HG03575 (cell line): Measurements from ENCODE around the gene ORAI2.
"Not testable (repeated sequence)": the region's sequence is repeated elsewhere in the genome, so short reads cannot be mapped to it uniquely, and the experiment has no call there.

Source experiments
- ATAC-seq: cut with Tn5 transposase; IDR thresholded peaks from one replicate; pipeline ENCODE4 v1.9.1; 2021; ENCODE audit not compliant: unreplicated experiment, insufficient number of reproducible peaks, low FRiP score; ENCODE audit errors: extremely low read depth

Gene ORAI2

GRCh38 chr7:102464577-102465280 lies 31.4 kb downstream of the ORAI2 start, which contains the start of the genes ALKBH4 and LRWD1:
Gene ALKBH4, minus strand, starts transcription at chr7:102464863. Its CDS starts 27 bp downstream, at chr7:102464836.
Gene LRWD1, plus strand, starts transcription at chr7:102464984. Its CDS starts 97 bp downstream, at chr7:102465081.
- ATAC-seq = no peak

GRCh38 chr7:102466097-102466496 lies 32.7 kb downstream of the ORAI2 start:
- no peak for ATAC-seq

- no peak for ATAC-seq
Observed at GRCh38 chr7:102467581-102468477, 34.5 kb downstream of the ORAI2 start.

- no peak for ATAC-seq
Observed at GRCh38 chr7:102468478-102469350, 35.3 kb downstream of the ORAI2 start.

DNA sequence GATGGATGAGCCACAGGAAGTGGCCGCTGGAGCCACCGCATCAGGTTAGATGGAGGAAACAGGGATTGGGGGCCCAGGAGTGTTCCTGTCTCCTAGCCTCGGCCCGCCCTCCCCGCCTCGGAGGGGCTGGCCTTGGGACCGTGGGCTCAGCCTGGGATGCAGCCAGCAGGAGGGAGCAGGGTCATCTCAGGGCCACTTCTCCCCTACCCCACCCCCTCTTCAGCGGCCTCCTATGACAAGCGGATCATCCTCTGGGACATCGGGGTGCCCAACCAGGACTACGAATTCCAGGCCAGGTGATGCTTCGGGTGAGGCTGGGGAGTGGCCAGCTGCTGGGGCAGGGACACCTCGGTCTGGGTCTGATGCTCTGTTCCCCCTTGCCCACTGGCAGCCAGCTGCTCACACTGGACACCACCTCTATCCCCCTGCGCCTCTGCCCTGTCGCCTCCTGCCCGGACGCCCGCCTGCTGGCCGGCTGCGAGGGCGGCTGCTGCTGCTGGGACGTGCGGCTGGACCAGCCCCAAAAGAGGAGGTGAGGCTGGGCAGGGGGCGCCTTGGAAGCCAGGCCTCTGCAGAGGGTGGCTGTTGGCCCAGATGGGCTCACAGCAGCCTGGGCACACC lies 36.1 kb downstream of the ORAI2 start:
- no peak for ATAC-seq

GRCh38 chr7:102469972-102470825 lies 36.8 kb downstream of the ORAI2 start:
- ATAC-seq = no peak

GRCh38 chr7:102471791-102472125 lies 38.4 kb downstream of the ORAI2 start:
- no peak for ATAC-seq

GRCh38 chr7:102472126-102473041 lies 39.0 kb downstream of the ORAI2 start:
- ATAC-seq = no peak

- no peak for ATAC-seq
Observed at GRCh38 chr7:102473271-102473991, 40.1 kb downstream of the ORAI2 start.

DNA sequence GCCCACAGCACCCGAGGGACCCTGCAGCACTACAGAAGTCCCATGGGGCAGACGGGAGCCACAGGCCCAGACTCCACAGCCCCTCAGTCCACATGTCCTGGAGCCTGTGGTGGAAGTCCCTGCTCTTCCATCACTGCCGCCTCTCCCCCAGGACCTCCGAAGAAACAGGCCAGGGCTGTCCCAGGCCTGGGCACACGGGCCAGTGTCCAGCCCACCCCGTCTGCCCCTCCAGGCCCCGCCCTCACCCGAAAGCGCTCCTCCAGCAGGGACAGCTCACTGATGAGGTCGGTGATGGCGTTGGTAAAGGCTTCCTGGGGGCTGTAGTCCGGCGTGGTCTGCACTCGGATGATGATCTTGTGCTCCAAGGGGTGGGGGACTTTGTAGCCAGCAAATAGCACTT lies 40.7 kb downstream of the ORAI2 start:
- ATAC-seq = not testable (repeated sequence)

- not testable (repeated sequence) for ATAC-seq
Observed at GRCh38 chr7:102474736-102475435, 41.5 kb downstream of the ORAI2 start.

DNA sequence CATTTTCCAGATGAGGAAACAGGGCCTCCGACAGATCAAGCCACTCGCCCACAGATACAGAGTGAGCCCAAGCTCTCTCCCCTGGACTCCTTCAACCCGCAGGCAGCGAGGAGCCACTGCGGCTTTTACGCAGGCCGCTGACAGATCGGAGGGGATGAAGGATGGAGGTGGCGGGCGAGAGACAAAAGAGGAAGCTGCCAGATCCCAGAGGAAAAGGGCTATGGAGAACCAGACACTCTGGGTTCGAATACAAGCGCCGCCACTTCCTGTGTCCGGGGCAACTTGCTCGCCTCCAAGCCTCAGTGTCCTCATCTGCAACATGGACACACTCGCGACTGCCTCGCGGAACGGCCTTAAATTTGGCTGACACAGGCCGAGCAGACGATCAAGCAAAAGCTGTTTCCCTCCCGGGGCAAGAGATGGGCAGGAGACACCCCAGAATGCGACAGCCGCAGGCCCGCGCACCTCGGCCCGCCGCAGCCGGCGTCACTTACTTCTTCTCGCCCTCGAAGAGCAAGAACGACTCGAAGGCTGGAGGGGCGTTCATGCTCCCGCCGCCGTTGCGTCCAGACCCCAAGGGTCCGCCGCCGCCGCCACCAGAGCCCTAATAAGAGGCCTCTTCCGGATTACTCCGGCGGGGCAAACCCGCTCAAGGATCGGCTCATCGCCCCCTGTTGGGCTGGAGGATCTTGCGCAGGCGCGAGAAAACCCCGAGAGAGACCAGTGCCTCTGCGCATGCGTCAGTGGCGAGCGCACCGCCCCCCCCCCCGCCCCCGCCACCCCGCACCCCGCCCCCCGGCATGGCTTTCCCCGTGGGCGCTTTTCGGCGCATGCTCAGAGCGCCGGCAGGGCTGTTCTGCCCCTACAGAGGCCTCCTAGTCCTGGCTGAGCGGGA lies 45.2 kb downstream of the ORAI2 start, which contains the start of gene POLR2J:
TSS of gene POLR2J (minus strand) at position 609 of the 895 bp plus-strand sequence. CDS start at position 547, 62 bp downstream.
- peak; percentile 46 for ATAC-seq

- ATAC-seq = peak; percentile 22
Observed at GRCh38 chr7:102479209-102479584, 45.8 kb downstream of the ORAI2 start.

DNA sequence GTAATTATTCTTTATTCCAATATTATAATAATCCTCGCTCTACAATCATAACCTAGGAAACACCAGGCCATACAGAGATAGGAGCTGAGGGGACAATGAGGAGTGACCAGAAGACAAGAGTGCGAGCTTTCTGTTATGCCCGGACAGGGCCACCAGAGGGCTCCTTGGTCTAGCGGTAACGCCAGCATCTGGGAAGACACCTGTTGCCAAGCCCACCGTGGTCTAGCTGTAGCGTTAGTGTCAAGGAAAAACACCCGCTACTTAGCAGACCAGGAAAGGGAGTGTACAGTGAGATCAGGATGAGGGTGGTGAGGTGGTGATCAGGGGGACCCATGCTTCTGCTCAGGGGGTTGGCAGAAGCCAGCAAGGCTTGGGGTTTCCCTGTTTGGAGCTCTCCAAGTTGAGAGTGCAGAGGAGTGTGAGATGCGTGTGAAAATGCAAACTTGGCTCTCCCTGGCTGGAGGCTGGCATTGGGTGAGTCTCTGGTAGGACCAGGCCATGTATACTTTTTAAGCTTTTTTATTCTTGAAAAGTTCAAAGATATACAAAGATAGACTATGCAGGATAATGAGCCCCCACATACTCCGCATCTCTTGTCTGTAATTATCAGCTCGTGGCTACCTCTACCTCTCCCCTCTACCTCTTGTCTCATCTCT lies 46.7 kb downstream of the ORAI2 start:
- not testable (repeated sequence) for ATAC-seq
